ENCODE data around the gene ZNF200. TPM values are rescaled to one million over a fixed set of nuclear protein-coding genes. Genes with fewer than 3 reads are reported as not detected.

ZNF200 gene
- total RNA-seq, 1 donor from 2014 or later, result 5.2 TPM

DNA sequence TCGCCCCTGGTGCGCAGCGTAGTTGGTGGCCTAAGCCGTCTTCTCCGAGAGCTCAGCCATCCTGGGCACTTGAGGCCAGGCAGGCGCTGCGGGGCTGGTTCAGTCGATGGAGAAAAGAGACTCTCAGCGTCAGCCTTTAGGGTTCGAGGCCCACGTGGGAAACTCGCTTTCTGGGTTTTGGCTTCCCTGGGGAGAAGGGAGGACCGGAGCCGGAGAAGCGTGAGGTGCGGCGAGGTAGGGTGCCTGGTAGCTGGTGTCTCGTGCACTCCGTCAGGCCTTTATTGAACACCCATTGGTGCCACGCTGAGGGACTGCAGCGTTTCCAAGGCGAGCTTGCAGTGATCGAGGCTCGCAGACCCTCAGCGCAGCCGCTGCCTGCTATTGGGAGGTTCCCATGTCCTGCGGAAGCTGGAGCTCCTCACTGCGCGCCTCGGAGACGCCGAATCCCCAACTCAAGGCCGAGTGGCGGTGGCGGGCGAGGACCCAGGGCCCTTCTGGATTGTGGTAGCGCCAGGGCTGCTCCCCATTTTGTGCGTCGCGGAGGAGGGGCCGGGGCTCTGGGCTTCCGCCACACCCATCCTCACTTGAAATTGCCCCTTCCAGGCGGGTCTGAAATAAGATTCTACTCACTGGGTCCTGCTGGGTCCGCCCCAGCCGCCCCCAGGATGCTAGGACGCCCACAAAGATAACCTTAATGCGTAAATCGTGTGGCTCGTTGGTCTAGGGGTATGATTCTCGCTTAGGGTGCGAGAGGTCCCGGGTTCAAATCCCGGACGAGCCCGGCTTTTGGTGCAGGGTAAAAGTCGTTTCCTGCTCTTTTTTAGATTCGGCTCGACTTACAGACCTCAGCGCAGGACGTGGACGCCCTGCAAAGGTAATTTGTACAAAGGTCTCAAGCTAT is 45.8 kb downstream of the ZNF200 start:
- Histone ChIP-seq H3K27ac (no peak overlapping the region), H3K4me1 (peaks cover 21% of the 10 kb centered on the region), H3K27me3 (peaks cover 30% of the 10 kb centered on the region), H3K36me3 (no peaks in the 10 kb centered on the region), H3K4me3 (peak overlapping the region in 1 of 2 donors; percentile 5), H3K9me3 (no peaks in the 10 kb centered on the region)
- TF ChIP-seq, protein P1, sequence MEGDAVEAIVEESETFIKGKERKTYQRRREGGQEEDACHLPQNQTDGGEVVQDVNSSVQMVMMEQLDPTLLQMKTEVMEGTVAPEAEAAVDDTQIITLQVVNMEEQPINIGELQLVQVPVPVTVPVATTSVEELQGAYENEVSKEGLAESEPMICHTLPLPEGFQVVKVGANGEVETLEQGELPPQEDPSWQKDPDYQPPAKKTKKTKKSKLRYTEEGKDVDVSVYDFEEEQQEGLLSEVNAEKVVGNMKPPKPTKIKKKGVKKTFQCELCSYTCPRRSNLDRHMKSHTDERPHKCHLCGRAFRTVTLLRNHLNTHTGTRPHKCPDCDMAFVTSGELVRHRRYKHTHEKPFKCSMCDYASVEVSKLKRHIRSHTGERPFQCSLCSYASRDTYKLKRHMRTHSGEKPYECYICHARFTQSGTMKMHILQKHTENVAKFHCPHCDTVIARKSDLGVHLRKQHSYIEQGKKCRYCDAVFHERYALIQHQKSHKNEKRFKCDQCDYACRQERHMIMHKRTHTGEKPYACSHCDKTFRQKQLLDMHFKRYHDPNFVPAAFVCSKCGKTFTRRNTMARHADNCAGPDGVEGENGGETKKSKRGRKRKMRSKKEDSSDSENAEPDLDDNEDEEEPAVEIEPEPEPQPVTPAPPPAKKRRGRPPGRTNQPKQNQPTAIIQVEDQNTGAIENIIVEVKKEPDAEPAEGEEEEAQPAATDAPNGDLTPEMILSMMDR (IDR thresholded peaks at IDR 0.05), result no peak
- TF ChIP-seq POLR2AphosphoS5 (IDR thresholded peaks at IDR 0.05; ENCODE audit: insufficient read depth in 1 of 2, low read depth in 1 of 2) (no peak), POLR2A (IDR thresholded peaks at IDR 0.05) (no peak)
- intact Hi-C loops (cut with DNase I), result no loop called here
- no peak for DNase-seq (ENCODE audit: extremely low spot score in 2 of 2)

DNA sequence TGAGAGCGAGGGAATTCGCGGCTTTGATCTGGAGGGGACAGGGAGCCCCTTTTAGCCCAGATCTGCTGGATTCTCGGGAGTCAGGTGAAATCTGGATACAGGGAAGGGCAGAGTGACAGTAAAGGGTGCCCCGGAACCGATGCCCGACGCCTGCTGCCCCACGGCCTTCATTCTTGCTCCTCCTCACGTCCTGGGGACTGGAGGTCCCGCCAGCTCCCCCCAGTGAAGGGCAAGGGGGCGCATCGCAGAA is 46.4 kb downstream of the ZNF200 start:
- Histone ChIP-seq H3K27me3 (peaks cover 30% of the 10 kb centered on the region), H3K4me1 (peaks cover 23% of the 10 kb centered on the region), H3K4me3 (peak overlapping the region in 1 of 2 donors; percentile 5), H3K36me3 (no peaks in the 10 kb centered on the region), H3K9me3 (no peaks in the 10 kb centered on the region), H3K27ac (no peak overlapping the region)
- intact Hi-C loops (cut with DNase I), result no loop called here
- TF ChIP-seq POLR2AphosphoS5 (IDR thresholded peaks at IDR 0.05; ENCODE audit: insufficient read depth in 1 of 2, low read depth in 1 of 2), result no peak
- TF ChIP-seq, protein P1 (IDR thresholded peaks at IDR 0.05), result no peak
- no peak for TF ChIP-seq POLR2A (IDR thresholded peaks at IDR 0.05)
- DNase-seq (ENCODE audit: extremely low spot score in 2 of 2), result no peak

DNA sequence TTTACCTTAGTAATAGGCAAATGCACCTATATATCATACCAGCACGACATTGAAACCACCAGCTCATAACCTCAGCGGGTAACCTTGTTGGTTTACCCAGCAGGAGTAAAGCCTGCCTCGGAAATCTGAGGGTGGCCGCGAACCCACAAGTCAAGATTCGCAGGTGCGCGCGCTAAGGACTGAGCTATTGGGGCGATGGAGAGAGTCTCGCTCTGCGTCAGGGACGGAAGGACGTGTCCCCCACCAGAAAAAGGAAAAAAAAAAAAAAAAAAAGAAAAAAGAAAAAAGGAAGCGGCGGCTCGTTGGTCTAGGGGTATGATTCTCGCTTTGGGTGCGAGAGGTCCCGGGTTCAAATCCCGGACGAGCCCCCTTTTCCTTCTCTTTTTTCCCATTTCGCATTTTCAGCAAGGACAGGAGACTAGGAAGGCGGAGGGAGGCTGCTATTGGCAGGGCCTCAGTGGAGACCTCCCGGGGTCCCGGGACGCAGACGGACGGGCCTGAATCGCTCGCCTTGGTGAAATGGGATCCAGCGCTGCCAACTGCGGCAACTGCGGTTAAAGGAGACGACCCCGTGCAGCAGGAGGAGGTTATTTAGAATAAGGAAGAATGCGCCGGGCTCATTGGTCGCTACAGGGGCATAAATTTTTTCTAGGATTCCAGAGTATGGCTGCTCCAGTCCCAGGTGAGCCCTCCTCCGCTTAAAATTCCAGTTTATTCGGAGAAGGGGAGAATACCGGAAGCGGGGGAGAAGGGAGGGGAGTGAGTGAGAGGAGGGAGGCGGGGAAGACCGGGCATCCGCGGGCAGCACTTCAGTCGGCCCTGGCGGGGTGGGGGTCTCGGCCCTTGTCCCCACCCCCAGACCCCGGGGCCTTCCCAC is 46.9 kb downstream of the ZNF200 start, which contains the start of gene OR1F1:
TSS of gene OR1F1 (plus strand) at position 407 of the 877 bp plus-strand sequence.
- H3K4me1 ChIP-seq, result peaks cover 28% of the 10 kb centered on the region
- no peak within 1 kb of the TSS for H3K27ac ChIP-seq
- H3K36me3 ChIP-seq, result no peaks in the 10 kb centered on the region
- peak within 1 kb of the TSS in 1 of 2 donors; percentile 5 for H3K4me3 ChIP-seq
- H3K9me3 ChIP-seq, result no peaks in the 10 kb centered on the region
- intact Hi-C loops (cut with DNase I), result no loop called here
- DNase-seq (ENCODE audit: extremely low spot score in 2 of 2), result no peak
- TF ChIP-seq, protein P1 (IDR thresholded peaks at IDR 0.05), result no peak
- TF ChIP-seq POLR2AphosphoS5 (IDR thresholded peaks at IDR 0.05; ENCODE audit: insufficient read depth in 1 of 2, low read depth in 1 of 2), result no peak
- no peak for TF ChIP-seq POLR2A (IDR thresholded peaks at IDR 0.05)
- peaks cover 30% of the 10 kb centered on the region for H3K27me3 ChIP-seq

DNA sequence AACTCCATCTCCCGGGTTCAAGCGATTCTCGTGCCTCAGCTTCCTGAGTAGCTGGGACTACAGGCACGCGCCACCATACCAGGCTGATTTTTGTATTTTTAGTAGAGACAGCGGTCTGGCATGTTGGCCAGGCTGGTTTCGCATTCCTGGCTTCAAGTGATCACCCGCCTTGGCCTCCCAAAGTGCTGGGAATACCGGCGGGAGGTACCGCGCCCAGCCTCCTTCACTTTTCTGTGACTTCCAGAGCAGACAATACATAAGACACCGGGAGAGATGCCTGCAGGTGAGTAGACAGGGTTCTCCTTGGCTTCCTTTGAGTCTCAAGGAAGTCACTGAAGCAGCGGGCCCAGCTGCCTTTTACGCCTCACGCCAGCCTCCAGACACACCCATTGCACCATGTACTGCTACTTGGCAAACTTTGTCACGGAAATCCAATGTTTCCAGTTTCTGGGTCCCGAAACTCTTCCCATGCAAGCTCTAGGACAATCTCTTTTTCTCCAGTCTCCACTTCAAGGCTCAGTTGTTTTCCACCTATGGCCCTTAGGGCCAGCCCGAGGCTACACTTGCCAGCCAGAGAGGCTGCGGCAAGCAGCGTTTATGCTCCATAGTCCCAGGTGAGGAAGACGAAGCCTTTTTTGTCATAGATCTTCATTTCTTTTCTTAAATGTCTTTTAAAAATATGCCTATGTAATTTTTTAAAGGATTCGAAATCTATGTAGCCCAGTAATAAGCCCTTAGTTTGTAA is 47.8 kb downstream of the ZNF200 start:
- TF ChIP-seq POLR2A (IDR thresholded peaks at IDR 0.05), result no peak
- H3K36me3 ChIP-seq, result no peaks in the 10 kb centered on the region
- peaks cover 28% of the 10 kb centered on the region for H3K27me3 ChIP-seq

More for the DNA sequence above, 47.8 kb downstream of the ZNF200 start:
- no peaks in the 10 kb centered on the region for H3K9me3 ChIP-seq
- H3K27ac ChIP-seq, result no peak overlapping the region
- intact Hi-C loops (cut with DNase I), result no loop called here
- no peak for DNase-seq (ENCODE audit: extremely low spot score in 2 of 2)
- H3K4me1 ChIP-seq, result peaks cover 34% of the 10 kb centered on the region
- H3K4me3 ChIP-seq, result no peak overlapping the region
